SK-N-SH (cell line): ENCODE measurements around the gene PAOX.

Experiments
- FOSL2 ChIP-seq: IDR thresholded peaks from 2 replicates; pipeline ENCODE4 v1.4.0; 2012; ENCODE audit warnings: low read depth, mild to moderate bottlenecking, moderate library complexity, borderline replicate concordance
- GABPA ChIP-seq: IDR thresholded peaks from 2 replicates; pipeline ENCODE4 v1.4.0; 2012; ENCODE audit warnings: low read depth, mild to moderate bottlenecking
- NFIC ChIP-seq: IDR thresholded peaks from 2 replicates; pipeline ENCODE4 v1.4.0; 2012; ENCODE audit warnings: borderline replicate concordance
- POLR2AphosphoS5 ChIP-seq: IDR thresholded peaks from 2 replicates; pipeline ENCODE4 v1.6.1; 2012; ENCODE audit warnings: low read depth, low read length
- RAD21 ChIP-seq: IDR thresholded peaks from 2 replicates; pipeline ENCODE4 v1.6.1; 2012; ENCODE audit warnings: mild to moderate bottlenecking, low read length
- SIN3A ChIP-seq: IDR thresholded peaks from 2 replicates; pipeline ENCODE4 v1.6.1; 2012; ENCODE audit warnings: low read depth, mild to moderate bottlenecking, low read length, moderate library complexity, borderline replicate concordance
- SMC3 ChIP-seq: IDR thresholded peaks from 2 replicates; pipeline ENCODE4 v1.6.1; 2012; ENCODE audit warnings: low read depth, low read length, improper control_type of control experiment
- YY1 ChIP-seq: IDR thresholded peaks from 2 replicates; pipeline ENCODE4 v1.4.0; 2012; ENCODE audit warnings: low read depth, mild to moderate bottlenecking
- TF ChIP-seq, protein P1 (sequence below): fragments of 200-600 bp; sonication (generic); IDR thresholded peaks from 2 replicates; pipeline ENCODE4 v1.6.1; 2017; ENCODE audit warnings: antibody characterized with exemption, mild to moderate bottlenecking, moderate library complexity
- TF ChIP-seq, protein P2 (sequence below): IDR thresholded peaks from 2 replicates; pipeline ENCODE4 v1.4.0; 2012; ENCODE audit warnings: low read depth
- TF ChIP-seq, protein P3 (sequence below): fragments of 150-350 bp; IDR thresholded peaks from 2 replicates; pipeline ENCODE4 v1.6.1; 2017; ENCODE audit warnings: antibody characterized with exemption, low read length, low read depth, borderline replicate concordance
- TF ChIP-seq, protein P4 (sequence below): IDR thresholded peaks from 2 replicates; pipeline ENCODE4; 2012

DNA sequence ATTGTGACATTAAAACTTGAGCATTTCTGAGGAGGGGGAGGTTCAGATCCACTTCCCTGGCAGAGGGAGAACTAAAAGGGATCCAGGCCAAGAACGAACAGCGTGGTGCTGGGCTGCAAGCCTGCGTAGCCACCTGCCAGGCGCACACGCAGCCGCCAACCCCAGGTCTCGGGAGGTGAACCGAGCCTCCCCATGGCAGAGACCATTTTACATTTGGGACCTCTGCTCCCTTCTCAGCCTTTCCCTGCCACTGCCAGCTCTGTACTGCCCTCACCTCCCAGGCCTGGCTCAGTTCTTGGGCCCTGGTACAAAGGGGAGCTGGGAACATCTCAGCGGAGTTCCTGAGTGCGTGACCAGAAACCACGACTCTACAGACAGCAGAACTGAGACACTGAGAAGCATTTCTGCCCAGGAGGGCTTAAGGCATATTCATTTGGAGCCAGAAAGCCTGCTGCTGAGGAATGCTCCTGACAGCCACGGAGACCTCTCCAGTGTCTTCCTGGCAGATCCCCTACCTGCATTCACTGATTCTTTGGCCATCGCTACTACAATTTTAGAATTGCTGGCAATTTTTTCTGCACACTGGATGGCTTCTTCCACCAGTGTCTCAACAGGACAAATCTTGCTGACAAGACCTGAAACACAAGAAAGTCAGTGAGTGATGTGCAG, 13.5 kb upstream of the PAOX start:
- TF ChIP-seq GABPA (no peak), SIN3A (no peak), POLR2AphosphoS5 (no peak), SMC3 (no peak), FOSL2 (no peak), YY1 (no peak), RAD21 (no peak), NFIC (no peak)
- TF ChIP-seq, protein P1, sequence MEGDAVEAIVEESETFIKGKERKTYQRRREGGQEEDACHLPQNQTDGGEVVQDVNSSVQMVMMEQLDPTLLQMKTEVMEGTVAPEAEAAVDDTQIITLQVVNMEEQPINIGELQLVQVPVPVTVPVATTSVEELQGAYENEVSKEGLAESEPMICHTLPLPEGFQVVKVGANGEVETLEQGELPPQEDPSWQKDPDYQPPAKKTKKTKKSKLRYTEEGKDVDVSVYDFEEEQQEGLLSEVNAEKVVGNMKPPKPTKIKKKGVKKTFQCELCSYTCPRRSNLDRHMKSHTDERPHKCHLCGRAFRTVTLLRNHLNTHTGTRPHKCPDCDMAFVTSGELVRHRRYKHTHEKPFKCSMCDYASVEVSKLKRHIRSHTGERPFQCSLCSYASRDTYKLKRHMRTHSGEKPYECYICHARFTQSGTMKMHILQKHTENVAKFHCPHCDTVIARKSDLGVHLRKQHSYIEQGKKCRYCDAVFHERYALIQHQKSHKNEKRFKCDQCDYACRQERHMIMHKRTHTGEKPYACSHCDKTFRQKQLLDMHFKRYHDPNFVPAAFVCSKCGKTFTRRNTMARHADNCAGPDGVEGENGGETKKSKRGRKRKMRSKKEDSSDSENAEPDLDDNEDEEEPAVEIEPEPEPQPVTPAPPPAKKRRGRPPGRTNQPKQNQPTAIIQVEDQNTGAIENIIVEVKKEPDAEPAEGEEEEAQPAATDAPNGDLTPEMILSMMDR: no peak
- TF ChIP-seq, protein P2, sequence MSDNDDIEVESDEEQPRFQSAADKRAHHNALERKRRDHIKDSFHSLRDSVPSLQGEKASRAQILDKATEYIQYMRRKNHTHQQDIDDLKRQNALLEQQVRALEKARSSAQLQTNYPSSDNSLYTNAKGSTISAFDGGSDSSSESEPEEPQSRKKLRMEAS: no peak
- TF ChIP-seq, protein P3, sequence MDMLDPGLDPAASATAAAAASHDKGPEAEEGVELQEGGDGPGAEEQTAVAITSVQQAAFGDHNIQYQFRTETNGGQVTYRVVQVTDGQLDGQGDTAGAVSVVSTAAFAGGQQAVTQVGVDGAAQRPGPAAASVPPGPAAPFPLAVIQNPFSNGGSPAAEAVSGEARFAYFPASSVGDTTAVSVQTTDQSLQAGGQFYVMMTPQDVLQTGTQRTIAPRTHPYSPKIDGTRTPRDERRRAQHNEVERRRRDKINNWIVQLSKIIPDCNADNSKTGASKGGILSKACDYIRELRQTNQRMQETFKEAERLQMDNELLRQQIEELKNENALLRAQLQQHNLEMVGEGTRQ: no peak
- TF ChIP-seq, protein P4, sequence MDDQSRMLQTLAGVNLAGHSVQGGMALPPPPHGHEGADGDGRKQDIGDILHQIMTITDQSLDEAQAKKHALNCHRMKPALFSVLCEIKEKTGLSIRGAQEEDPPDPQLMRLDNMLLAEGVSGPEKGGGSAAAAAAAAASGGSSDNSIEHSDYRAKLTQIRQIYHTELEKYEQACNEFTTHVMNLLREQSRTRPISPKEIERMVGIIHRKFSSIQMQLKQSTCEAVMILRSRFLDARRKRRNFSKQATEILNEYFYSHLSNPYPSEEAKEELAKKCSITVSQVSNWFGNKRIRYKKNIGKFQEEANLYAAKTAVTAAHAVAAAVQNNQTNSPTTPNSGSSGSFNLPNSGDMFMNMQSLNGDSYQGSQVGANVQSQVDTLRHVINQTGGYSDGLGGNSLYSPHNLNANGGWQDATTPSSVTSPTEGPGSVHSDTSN: no peak
